Breast epithelium (tissue), 4 donors: ENCODE results near the gene SYNGR3. TPM values are rescaled to one million over a fixed set of nuclear protein-coding genes. Genes with fewer than 3 reads are reported as not detected.
A peak's percentile ranks its signal among the peaks of the same experiment; 100 is the strongest.

ENCODE experiments used
- DNase-seq, 2 donors: peaks; one replicate each; pipeline ENCODE4 v3.0.0-alpha.2; 2019; ENCODE audit warnings: low spot score in 2 of 2
- H3K27ac ChIP-seq, 2 donors: fragments of 200-600 bp; sonication (generic) in 1 of 2; one replicate each; pipeline ENCODE4 v1.5.1; 2016 to 2019; ENCODE audit warnings: mild to moderate bottlenecking in 1 of 2
- H3K27me3 ChIP-seq, 2 donors: fragments of 200-600 bp; sonication (generic) in 1 of 2; one replicate each; pipeline versions ENCODE4 v1.5.1 to v1.6.0; 2017 to 2019; ENCODE audit warnings: control low read depth in 1 of 2, mild to moderate bottlenecking in 1 of 2
- H3K36me3 ChIP-seq: fragments of 200-600 bp; one replicate; pipeline ENCODE4 v1.5.1; 2019
- H3K4me1 ChIP-seq, 2 donors: fragments of 200-600 bp; sonication (generic); one replicate each; pipeline ENCODE4 v1.5.1; 2016 to 2019; ENCODE audit warnings: control low read depth in 1 of 2
- H3K4me3 ChIP-seq, 3 donors: fragments of 200-600 bp; sonication (generic); 1 replicate in 2 of 3; 2 replicates in 1 of 3; pipeline ENCODE4 v1.5.1; 2016 to 2019; ENCODE audit warnings: mild to moderate bottlenecking in 3 of 3, moderate library complexity in 2 of 3
- H3K9me3 ChIP-seq, 2 donors: fragments of 200-600 bp; sonication (generic) in 1 of 2; one replicate each; pipeline ENCODE4 v1.5.1; 2016 to 2019; ENCODE audit warnings: control low read depth in 1 of 2
- POLR2A ChIP-seq: fragments of 450-650 bp; IDR thresholded peaks from one replicate; pipeline ENCODE4 v1.6.1; 2016; ENCODE audit warnings: antibody characterized with exemption, mild to moderate bottlenecking, moderate library complexity
- POLR2AphosphoS5 ChIP-seq, 3 donors: sonication (generic); formaldehyde crosslinking; IDR thresholded peaks; one replicate each; pipeline ENCODE4 v1.6.1; 2017; ENCODE audit warnings: antibody characterized with exemption in 3 of 3
- intact Hi-C: fragments of 100-400 bp; cut with DNase I; formaldehyde crosslinking; loops from one replicate; pipeline ENCODE4 v1.15.1; 2023; ENCODE audit warnings: low total_unique reads
- total RNA-seq, 3 donors: library from RNA; depleted of rRNA; stranded (reverse); fragments of >200 nt; gene quantifications; one replicate each; pipeline ENCODE4 v1.1.0, GENCODE V29; 2016
- TF ChIP-seq, protein P1 (sequence below), 3 donors: fragments of 450-650 bp; IDR thresholded peaks; one replicate each; pipeline ENCODE4 v1.5.1; 2016 to 2017; ENCODE audit warnings: antibody characterized with exemption in 3 of 3, mild to moderate bottlenecking in 3 of 3, moderate library complexity in 3 of 3

The SYNGR3 gene, protein sequence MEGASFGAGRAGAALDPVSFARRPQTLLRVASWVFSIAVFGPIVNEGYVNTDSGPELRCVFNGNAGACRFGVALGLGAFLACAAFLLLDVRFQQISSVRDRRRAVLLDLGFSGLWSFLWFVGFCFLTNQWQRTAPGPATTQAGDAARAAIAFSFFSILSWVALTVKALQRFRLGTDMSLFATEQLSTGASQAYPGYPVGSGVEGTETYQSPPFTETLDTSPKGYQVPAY
- 1 to 10 TPM in 1 of 3 donors, under 1 TPM in 2; 0.44 to 2.0 (median 0.64) TPM for total RNA-seq

DNA sequence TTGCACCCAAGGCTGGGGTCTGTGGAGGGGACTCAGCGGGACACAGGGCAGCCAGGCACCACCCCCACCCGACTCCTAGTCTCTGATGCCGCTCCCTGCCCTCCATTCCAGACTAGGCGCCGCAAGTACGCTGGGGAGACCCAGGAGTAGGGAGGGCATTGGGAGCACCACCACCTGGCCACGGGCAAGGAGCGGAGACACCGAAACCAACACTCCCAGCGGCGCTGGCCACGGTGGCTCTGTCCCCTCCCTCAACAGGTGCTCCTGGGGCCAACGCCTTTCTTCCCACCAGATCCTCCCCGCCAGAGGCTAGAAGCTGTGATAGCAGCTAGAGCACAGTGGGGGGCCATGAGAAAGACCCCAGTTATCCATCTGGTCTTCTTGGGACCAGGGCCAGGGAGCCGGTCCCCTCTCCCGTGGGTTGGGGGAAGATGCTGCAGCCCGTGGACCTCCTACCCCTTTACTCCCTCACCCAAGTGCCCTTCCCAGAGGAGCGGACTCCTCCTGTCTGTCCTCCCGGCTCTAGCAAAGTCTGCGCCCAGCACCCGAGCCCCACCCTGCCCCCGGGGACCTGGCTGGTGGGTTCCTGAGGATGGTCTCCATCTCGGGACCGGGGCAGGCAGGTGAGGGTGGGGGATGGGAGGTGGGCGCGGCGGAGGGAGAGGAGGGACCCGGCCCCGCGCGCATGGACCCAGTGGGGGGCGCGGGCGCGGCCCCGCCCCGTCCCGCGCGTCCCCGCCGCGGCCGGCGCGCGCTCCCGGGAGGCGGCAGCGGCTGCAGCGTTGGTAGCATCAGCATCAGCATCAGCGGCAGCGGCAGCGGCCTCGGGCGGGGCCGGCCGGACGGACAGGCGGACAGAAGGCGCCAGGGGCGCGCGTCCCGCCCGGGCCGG, at the start of gene SYNGR3:
TSS of gene SYNGR3 (plus strand) at position 762 of the 892 bp plus-strand sequence. CDS start 133 bp downstream, outside the sequence.
- no peaks in the 10 kb centered on the region for H3K36me3 ChIP-seq
- H3K9me3 ChIP-seq: no peaks in the 10 kb centered on the region
- H3K27me3 ChIP-seq: peaks cover 5 to 25% of the 10 kb centered on the region in 2 donors
- H3K4me1 ChIP-seq: peaks cover 9 to 22% of the 10 kb centered on the region in 2 donors
- TF ChIP-seq, protein P1, sequence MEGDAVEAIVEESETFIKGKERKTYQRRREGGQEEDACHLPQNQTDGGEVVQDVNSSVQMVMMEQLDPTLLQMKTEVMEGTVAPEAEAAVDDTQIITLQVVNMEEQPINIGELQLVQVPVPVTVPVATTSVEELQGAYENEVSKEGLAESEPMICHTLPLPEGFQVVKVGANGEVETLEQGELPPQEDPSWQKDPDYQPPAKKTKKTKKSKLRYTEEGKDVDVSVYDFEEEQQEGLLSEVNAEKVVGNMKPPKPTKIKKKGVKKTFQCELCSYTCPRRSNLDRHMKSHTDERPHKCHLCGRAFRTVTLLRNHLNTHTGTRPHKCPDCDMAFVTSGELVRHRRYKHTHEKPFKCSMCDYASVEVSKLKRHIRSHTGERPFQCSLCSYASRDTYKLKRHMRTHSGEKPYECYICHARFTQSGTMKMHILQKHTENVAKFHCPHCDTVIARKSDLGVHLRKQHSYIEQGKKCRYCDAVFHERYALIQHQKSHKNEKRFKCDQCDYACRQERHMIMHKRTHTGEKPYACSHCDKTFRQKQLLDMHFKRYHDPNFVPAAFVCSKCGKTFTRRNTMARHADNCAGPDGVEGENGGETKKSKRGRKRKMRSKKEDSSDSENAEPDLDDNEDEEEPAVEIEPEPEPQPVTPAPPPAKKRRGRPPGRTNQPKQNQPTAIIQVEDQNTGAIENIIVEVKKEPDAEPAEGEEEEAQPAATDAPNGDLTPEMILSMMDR (IDR thresholded peaks at IDR 0.05): no peak
- no peak for TF ChIP-seq POLR2AphosphoS5 (IDR thresholded peaks at IDR 0.05)
- TF ChIP-seq POLR2A: no peak
- intact Hi-C loops: no loop called here
- no peak for DNase-seq
- peak within 1 kb of the TSS in 2 of 3 donors; percentile 39 to 67 for H3K4me3 ChIP-seq
- H3K27ac ChIP-seq: no peak within 1 kb of the TSS

DNA sequence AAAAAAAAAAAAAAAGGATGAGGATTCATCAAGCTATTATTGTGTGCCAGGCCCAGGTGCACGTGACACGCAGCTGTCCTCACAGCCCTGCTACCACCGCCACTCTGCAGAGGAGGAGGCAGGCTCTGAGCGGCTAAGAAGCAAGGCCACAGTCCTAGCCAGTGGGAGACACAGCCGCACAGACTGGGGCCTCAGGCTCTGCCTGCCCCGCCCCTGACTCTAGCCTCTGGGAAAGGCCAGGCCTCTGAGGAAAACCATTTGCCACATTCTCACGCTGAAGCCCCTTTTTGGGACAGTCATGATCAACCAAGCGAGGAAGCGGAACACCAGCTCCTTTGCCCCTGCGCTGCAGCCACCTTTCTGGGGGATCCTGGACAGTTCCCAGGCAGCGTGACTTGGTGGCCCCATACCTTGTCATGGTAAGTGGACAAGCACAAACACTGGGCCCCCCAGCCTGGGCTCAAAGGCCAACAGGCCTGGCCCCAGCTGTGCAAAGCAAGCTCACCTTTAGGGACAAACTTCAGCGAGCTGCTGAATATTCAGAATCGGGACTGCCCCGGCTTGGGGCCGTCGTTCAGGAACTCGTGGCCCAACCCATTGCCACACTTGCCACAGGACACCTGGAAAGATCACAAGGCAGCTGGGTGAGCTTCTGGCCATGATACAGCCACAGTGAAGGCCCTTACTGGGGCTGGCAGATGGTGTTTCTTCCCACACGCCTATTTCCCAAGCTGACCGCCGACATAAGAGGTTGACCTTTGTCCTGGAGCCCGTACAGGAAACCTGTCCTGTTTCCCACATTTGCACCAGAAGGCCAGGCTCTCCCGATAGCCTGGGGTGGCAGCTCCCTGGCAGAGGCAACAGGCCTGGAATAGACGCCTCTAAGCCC, 49.3 kb upstream of the SYNGR3 start:
- peaks cover 0 to 10% of the 10 kb centered on the region in 2 donors for H3K4me1 ChIP-seq
- H3K4me3 ChIP-seq: no peak overlapping the region
- intact Hi-C loops: no loop called here
- peak overlapping the region in 1 of 2 donors; percentile 49 for H3K27ac ChIP-seq
- no peak for DNase-seq
- TF ChIP-seq, protein P1 (IDR thresholded peaks at IDR 0.05): no peak
- TF ChIP-seq POLR2A: no peak
- no peak for TF ChIP-seq POLR2AphosphoS5 (IDR thresholded peaks at IDR 0.05)
- no peaks in the 10 kb centered on the region for H3K36me3 ChIP-seq
- no peaks in the 10 kb centered on the region for H3K9me3 ChIP-seq
- no peaks in the 10 kb centered on the region for H3K27me3 ChIP-seq

DNA sequence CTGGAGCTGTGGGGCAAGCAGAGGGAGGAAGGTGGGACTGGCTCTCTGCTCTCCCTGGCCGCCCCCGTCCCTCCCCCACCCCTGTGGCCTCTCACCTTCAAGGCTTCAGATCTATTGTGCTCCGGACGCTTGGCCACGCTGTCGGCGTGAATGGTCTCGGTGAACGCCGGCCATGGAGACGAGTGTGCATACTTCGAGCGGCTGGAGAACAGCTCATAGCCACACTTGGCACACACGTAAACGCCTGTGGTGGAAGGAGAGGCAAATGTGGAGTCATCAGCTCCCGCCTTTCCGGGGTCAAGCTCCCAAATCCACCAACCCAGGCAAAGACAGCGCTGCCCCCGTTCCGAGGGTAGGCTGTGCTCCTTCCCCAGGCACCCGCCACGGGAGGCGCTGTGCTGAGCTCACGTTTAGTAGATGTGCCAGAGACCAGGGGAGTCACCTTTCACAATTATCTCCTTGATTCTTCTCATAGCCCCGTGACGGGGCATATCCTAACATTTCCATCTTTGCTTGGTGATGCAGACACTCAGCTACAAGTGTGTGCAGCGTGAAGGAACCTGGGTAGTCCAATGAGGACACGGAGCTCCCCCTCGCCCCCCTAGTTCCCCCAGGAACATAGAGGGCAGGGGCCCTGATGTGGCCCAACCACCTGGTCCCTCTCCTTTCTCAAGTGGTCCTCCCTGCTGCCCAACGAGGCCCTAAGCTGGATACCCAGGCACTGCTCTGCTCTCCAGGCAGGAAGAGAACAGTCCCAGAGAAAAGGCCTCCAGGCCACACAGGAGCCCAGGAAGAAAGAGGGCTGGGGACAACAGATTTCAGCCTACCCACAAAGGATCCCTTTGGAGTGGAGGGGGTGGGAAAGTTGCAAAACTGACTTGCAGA, 48.4 kb upstream of the SYNGR3 start:
- Histone ChIP-seq H3K9me3 (no peaks in the 10 kb centered on the region), H3K4me3 (peak overlapping the region in 2 of 3 donors; percentile 74 to 86), H3K4me1 (peaks cover 0 to 10% of the 10 kb centered on the region in 2 donors), H3K27me3 (no peaks in the 10 kb centered on the region), H3K36me3 (no peaks in the 10 kb centered on the region), H3K27ac (peak overlapping the region; percentile 21 to 49)
- DNase-seq: no peak
- intact Hi-C loops: no loop called here
- TF ChIP-seq POLR2AphosphoS5 (IDR thresholded peaks at IDR 0.05) (no peak), POLR2A (no peak)
- TF ChIP-seq, protein P1 (IDR thresholded peaks at IDR 0.05): no peak

DNA sequence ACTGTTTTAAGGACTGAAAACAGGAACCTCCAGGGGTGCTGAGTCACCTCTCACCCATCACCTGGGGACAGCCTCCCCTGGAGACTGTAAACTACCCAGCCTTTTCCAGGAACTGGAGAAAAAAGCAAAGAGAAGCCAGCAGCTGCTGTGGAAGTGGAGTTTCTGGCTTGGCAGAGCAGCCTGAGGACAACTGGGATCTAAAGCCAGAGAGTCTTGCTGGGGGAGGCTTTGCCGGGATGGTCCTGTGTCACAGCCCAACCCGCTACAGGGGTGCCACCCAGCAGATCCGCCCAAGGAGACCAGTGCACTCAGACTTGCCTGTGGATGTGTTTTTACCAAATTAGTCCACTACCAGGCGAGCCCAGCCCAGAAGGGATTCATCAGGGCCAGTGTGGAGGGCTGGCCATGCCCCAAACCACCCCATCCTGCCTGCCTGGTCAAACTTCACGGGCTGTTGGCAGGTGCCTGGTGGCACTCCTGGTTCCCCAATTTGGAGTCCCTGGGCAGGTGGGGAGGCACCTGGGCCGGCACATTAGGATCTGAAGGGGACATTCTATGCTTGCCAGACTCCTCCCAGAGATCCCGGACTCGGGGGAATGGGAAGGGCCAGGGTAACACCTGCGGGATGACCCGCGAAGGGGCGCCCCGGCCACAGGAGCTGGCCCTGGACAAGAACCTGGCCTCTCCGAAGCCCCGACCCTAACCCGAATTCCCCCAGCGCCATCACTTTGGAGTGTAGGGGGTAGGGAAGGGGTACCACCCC, 47.5 kb upstream of the SYNGR3 start:
- TF ChIP-seq POLR2A: no peak
- TF ChIP-seq, protein P1 (IDR thresholded peaks at IDR 0.05): no peak
- no peak for TF ChIP-seq POLR2AphosphoS5 (IDR thresholded peaks at IDR 0.05)
- intact Hi-C loops: no loop called here
- no peaks in the 10 kb centered on the region for H3K9me3 ChIP-seq
- H3K27me3 ChIP-seq: no peaks in the 10 kb centered on the region
- H3K27ac ChIP-seq: peak overlapping the region; percentile 75 to 77
- H3K4me3 ChIP-seq: peak overlapping the region; percentile 74 to 86 (median 84)
- no peaks in the 10 kb centered on the region for H3K36me3 ChIP-seq
- peaks cover 0 to 10% of the 10 kb centered on the region in 2 donors for H3K4me1 ChIP-seq
- no peak for DNase-seq
